WTC11 (cell line): ENCODE data around the gene RAI1. TPM values are rescaled to one million over a fixed set of nuclear protein-coding genes. Genes with fewer than 3 reads are reported as not detected.

Experiments
- ATAC-seq: fragments of 200-7000 bp; cut with Tn5 transposase; 2 replicates; pipeline ENCODE4 v1.10.0; 2021; ENCODE audit warnings: mild to moderate bottlenecking, moderate library complexity
- CTCF ChIA-PET: fragments of 300-600 bp; sonication (Branson Sonifier 250); formaldehyde crosslinking; loops from one replicate; lab custom pipeline; 2021; ENCODE audit warnings: antibody characterized with exemption; lab: Charles Lee
- POLR2A ChIA-PET: fragments of 350-600 bp; sonication (Branson Sonifier 250); formaldehyde crosslinking; loops from one replicate; lab custom pipeline; 2021; ENCODE audit warnings: antibody characterized with exemption; lab: Charles Lee
- DNase-seq: peaks from one replicate; pipeline ENCODE4 v3.0.0; 2021; ENCODE audit warnings: low spot score
- H3K27ac Mint-ChIP-seq: 2 replicates; pipeline ENCODE4 v1.8.0; 2021; ENCODE audit warnings: mixed read lengths
- H3K27me3 Mint-ChIP-seq: 2 replicates; pipeline ENCODE4 v1.8.0; 2021; ENCODE audit warnings: low read depth, mild to moderate bottlenecking, moderate library complexity, mixed read lengths
- H3K36me3 Mint-ChIP-seq: 2 replicates; pipeline ENCODE4 v1.8.0; 2021; ENCODE audit warnings: mixed read lengths
- H3K4me1 Mint-ChIP-seq: 2 replicates; pipeline ENCODE4 v1.8.0; 2022; ENCODE audit warnings: mixed read lengths
- H3K4me3 Mint-ChIP-seq: 2 replicates; pipeline ENCODE4 v1.8.0; 2021; ENCODE audit warnings: mild to moderate bottlenecking, moderate library complexity, mixed read lengths
- H3K9me3 Mint-ChIP-seq: 2 replicates; pipeline ENCODE4 v1.8.0; 2021; ENCODE audit warnings: mixed read lengths
- AR ChIP-seq: fragments of 250-450 bp; sonication (Bioruptor Pico); IDR thresholded peaks from 2 replicates; pipeline ENCODE4 v1.9.0; 2021; ENCODE audit warnings: mild to moderate bottlenecking
- E2F1 ChIP-seq: sonication (generic); formaldehyde crosslinking; IDR thresholded peaks from 2 replicates; pipeline ENCODE4 v1.8.0; 2022; ENCODE audit warnings: mild to moderate bottlenecking, missing genetic modification reagents
- FOXJ3 ChIP-seq: sonication (generic); formaldehyde crosslinking; IDR thresholded peaks from 2 replicates; pipeline ENCODE4 v1.9.0; 2021; ENCODE audit warnings: missing genetic modification reagents, mild to moderate bottlenecking, borderline replicate concordance
- FOXK1 ChIP-seq: sonication (generic); formaldehyde crosslinking; IDR thresholded peaks from 2 replicates; pipeline ENCODE4 v1.8.0; 2022; ENCODE audit warnings: mild to moderate bottlenecking, moderate library complexity, missing genetic modification reagents
- IRF1 ChIP-seq: sonication (generic); formaldehyde crosslinking; IDR thresholded peaks from 2 replicates; pipeline ENCODE4 v1.8.0; 2023; ENCODE audit warnings: missing genetic modification reagents
- IRF2 ChIP-seq: sonication (generic); formaldehyde crosslinking; IDR thresholded peaks from 2 replicates; pipeline ENCODE4 v1.8.0; 2022; ENCODE audit warnings: low read depth, missing genetic modification reagents, borderline replicate concordance
- KAT7 ChIP-seq: sonication (generic); formaldehyde crosslinking; IDR thresholded peaks from 2 replicates; pipeline ENCODE4 v1.8.1; 2023; ENCODE audit warnings: missing genetic modification reagents, mild to moderate bottlenecking, borderline replicate concordance
- NFE2L1 ChIP-seq: sonication (generic); formaldehyde crosslinking; IDR thresholded peaks from 2 replicates; pipeline ENCODE4 v1.8.1; 2023; ENCODE audit warnings: missing genetic modification reagents
- NFYB ChIP-seq: sonication (generic); formaldehyde crosslinking; conservative IDR thresholded peaks from 2 replicates; pipeline ENCODE4 v1.8.0; 2022; ENCODE audit warnings: low read depth, missing genetic modification reagents
- OVOL2 ChIP-seq: fragments of 250-450 bp; sonication (Bioruptor Pico); IDR thresholded peaks from 2 replicates; pipeline ENCODE4 v1.9.0; 2021; ENCODE audit warnings: mild to moderate bottlenecking, borderline replicate concordance
- PRRX2 ChIP-seq: fragments of 250-450 bp; sonication (Bioruptor Pico); IDR thresholded peaks from 2 replicates; pipeline ENCODE4 v1.8.0; 2021; ENCODE audit warnings: mild to moderate bottlenecking
- TEAD1 ChIP-seq: sonication (generic); formaldehyde crosslinking; IDR thresholded peaks from 2 replicates; pipeline ENCODE4 v1.8.0; 2022; ENCODE audit warnings: mild to moderate bottlenecking, missing genetic modification reagents
- USF1 ChIP-seq: sonication (generic); formaldehyde crosslinking; IDR thresholded peaks from 2 replicates; pipeline ENCODE4 v1.8.0; 2022; ENCODE audit warnings: mild to moderate bottlenecking, missing genetic modification reagents
- ZBTB43 ChIP-seq: sonication (generic); formaldehyde crosslinking; IDR thresholded peaks from 2 replicates; pipeline ENCODE4 v1.8.1; 2023; ENCODE audit warnings: mild to moderate bottlenecking, missing genetic modification reagents
- ZNF281 ChIP-seq: sonication (generic); formaldehyde crosslinking; IDR thresholded peaks from 2 replicates; pipeline ENCODE4 v1.8.0; 2023; ENCODE audit warnings: mild to moderate bottlenecking, missing genetic modification reagents
- ZNF532 ChIP-seq: fragments of 250-450 bp; sonication (Bioruptor Pico); IDR thresholded peaks from 2 replicates; pipeline ENCODE4 v1.9.0; 2021; ENCODE audit warnings: mild to moderate bottlenecking, borderline replicate concordance
- total RNA-seq: library from RNA; stranded (reverse); gene quantifications from 3 replicates; pipeline ENCODE4 v1.2.3, GENCODE V29; 2021

RAI1 gene
- total RNA-seq, 1 experiment from 2014 or later, result 12.7 TPM

GRCh38 chr17:17811381-17812210, 130.3 kb downstream of the RAI1 start:
- peak; percentile 58 for DNase-seq
- peak overlapping the region; percentile 94 for H3K27ac Mint-ChIP-seq
- H3K36me3 Mint-ChIP-seq, result peaks cover 18% of the 10 kb centered on the region
- ChIA-PET CTCF (interaction anchor here (0.5 to 4.7 kb wide), 41 partner anchors 9 to 209 kb away, joined by 3 to 60 read pairs (median 6); partner anchors contain the start of genes DRC3, SREBF1 and TOM1L2), POLR2A (interaction anchor here (0.6 to 3.6 kb wide), 8 partner anchors 12 to 514 kb away, joined by 3 to 34 read pairs (median 5); partner anchors contain the start of gene SREBF1)
- peaks cover 22% of the 10 kb centered on the region for H3K4me1 Mint-ChIP-seq
- H3K4me3 Mint-ChIP-seq, result peak overlapping the region; percentile 45
- TF ChIP-seq ZNF281 (CRISPR knock-in tag), result 0 out of 2 replicates have a peak, but pooled peaks have one; percentile 24
- TF ChIP-seq AR (CRISPR knock-in tag), result no peak
- TF ChIP-seq, all 79 proteins: peak for 1
- Mint-ChIP-seq H3K27me3 (peaks cover 16% of the 10 kb centered on the region), H3K9me3 (no peaks in the 10 kb centered on the region)
- no peak for ATAC-seq

- Mint-ChIP-seq H3K4me3 (peak overlapping the region; percentile 33), H3K4me1 (peaks cover 22% of the 10 kb centered on the region), H3K27ac (peak overlapping the region; percentile 94; the same call in 1 of the 2 replicates), H3K9me3 (no peaks in the 10 kb centered on the region), H3K27me3 (peaks cover 16% of the 10 kb centered on the region), H3K36me3 (peaks cover 20% of the 10 kb centered on the region)
- peak; percentile 93 for DNase-seq
- ATAC-seq, result peak; percentile 29
- ChIA-PET POLR2A (interaction anchor here (0.7 to 3.6 kb wide), 8 partner anchors 12 to 824 kb away, joined by 3 to 34 read pairs (median 5); partner anchors contain the start of gene SREBF1), CTCF (interaction anchor here (0.5 to 4.7 kb wide), 53 partner anchors 8 to 208 kb away, joined by 3 to 60 read pairs (median 5); partner anchors contain the start of genes DRC3, SREBF1 and TOM1L2)
- TF ChIP-seq IRF1 (CRISPR knock-in tag) (no peak), TEAD1 (CRISPR knock-in tag) (0 out of 2 replicates have a peak, but pooled peaks have one; percentile 33), FOXJ3 (CRISPR knock-in tag) (no peak), USF1 (CRISPR knock-in tag) (no peak), NFE2L1 (CRISPR knock-in tag) (peak; percentile 71; the same call in 1 of the 2 replicates), NFYB (CRISPR knock-in tag) (peak; percentile 26; the same call in 1 of the 2 replicates), E2F1 (CRISPR knock-in tag) (no peak), ZBTB43 (CRISPR knock-in tag) (peak; percentile 54; the same call in 1 of the 2 replicates), FOXK1 (no peak), PRRX2 (CRISPR knock-in tag) (no peak), OVOL2 (CRISPR knock-in tag) (no peak), IRF2 (CRISPR knock-in tag) (no peak), ZNF532 (CRISPR knock-in tag) (no peak), KAT7 (CRISPR knock-in tag) (no peak)
These were observed 131.2 kb downstream of the RAI1 start for GRCh38 chr17:17812211-17813054.
